CD14-positive monocyte (primary cell): ENCODE measurements around the gene PLA2G15. TPM values are rescaled to one million over a fixed set of nuclear protein-coding genes. Genes with fewer than 3 reads are reported as not detected.

Experiments used
- DNase-seq, 3 donors: peaks; one replicate each; pipeline ENCODE4 v3.0.0-alpha.2; 2011 to 2022
- H2AFZ ChIP-seq: 2 replicates; pipeline ENCODE4 v1.6.0; 2012; ENCODE audit warnings: mild to moderate bottlenecking, low read depth, low read length, inconsistent platforms; ENCODE audit not compliant: insufficient read depth, poor library complexity, severe bottlenecking
- H3K27ac ChIP-seq, 2 donors: 1 replicate in 1 of 2; 2 replicates in 1 of 2; pipeline ENCODE4 v1.5.1; 2012 to 2013; ENCODE audit warnings: low read length in 2 of 2, control low read depth in 1 of 2, inconsistent platforms in 1 of 2, low read depth in 1 of 2, mild to moderate bottlenecking in 1 of 2
- H3K27me3 ChIP-seq, 2 donors: one replicate each; pipeline versions ENCODE4 v1.6.0 to v1.6.1; 2011 to 2013; ENCODE audit warnings: low read length in 2 of 2; ENCODE audit not compliant: control insufficient read depth in 2 of 2, insufficient read depth in 2 of 2
- H3K36me3 ChIP-seq, 2 donors: replicated peaks in 1 of 2; 1 replicate in 1 of 2; 2 replicates in 1 of 2; pipeline versions ENCODE4 v1.5.1 to v1.6.1; 2012 to 2013; ENCODE audit warnings: low read length in 2 of 2, control low read depth in 1 of 2, inconsistent platforms in 1 of 2, mild to moderate bottlenecking in 1 of 2; ENCODE audit not compliant: insufficient read depth in 2 of 2, control insufficient read depth in 1 of 2
- H3K4me1 ChIP-seq, 2 donors: 1 replicate in 1 of 2; 2 replicates in 1 of 2; pipeline versions ENCODE4 v1.5.1 to v1.6.1; 2012 to 2013; ENCODE audit warnings: low read length in 2 of 2, control low read depth in 1 of 2, inconsistent platforms in 1 of 2, mild to moderate bottlenecking in 1 of 2, moderate library complexity in 1 of 2; ENCODE audit not compliant: insufficient read depth in 2 of 2, control insufficient read depth in 1 of 2
- H3K4me2 ChIP-seq: replicated peaks from 2 replicates; pipeline ENCODE3; 2012; ENCODE audit warnings: low read length, moderate library complexity, mild to moderate bottlenecking; ENCODE audit not compliant: poor library complexity, severe bottlenecking; ENCODE audit errors: extremely low read depth
- H3K4me3 ChIP-seq, 3 experiments: fragments of 200-600 bp in 1 of 3; sonication (generic) in 1 of 3; replicated peaks in 1 of 3; 1 replicate in 2 of 3; 2 replicates in 1 of 3; pipeline ENCODE4 v1.5.1; 2011 to 2013; ENCODE audit warnings: low read length in 3 of 3, mild to moderate bottlenecking in 3 of 3, control low read depth in 2 of 3, low read depth in 2 of 3, inconsistent platforms in 1 of 3, moderate library complexity in 1 of 3
- H3K79me2 ChIP-seq: 2 replicates; pipeline ENCODE4 v1.6.0; 2012; ENCODE audit warnings: mild to moderate bottlenecking, control low read depth, inconsistent platforms, low read length, moderate library complexity; ENCODE audit not compliant: insufficient read depth
- H3K9ac ChIP-seq: 2 replicates; pipeline ENCODE4 v1.6.0; 2017; ENCODE audit warnings: low read length, mild to moderate bottlenecking; ENCODE audit not compliant: insufficient read depth, poor library complexity, severe bottlenecking
- H3K9me3 ChIP-seq, 2 donors: replicated peaks in 1 of 2; 1 replicate in 1 of 2; 2 replicates in 1 of 2; pipeline versions ENCODE4 v1.5.1 to v1.6.1; 2012 to 2013; ENCODE audit warnings: low read length in 2 of 2, control low read depth in 1 of 2; ENCODE audit not compliant: control insufficient read depth in 1 of 2, insufficient read depth in 1 of 2
- H4K20me1 ChIP-seq: 2 replicates; pipeline ENCODE4 v1.6.0; 2012; ENCODE audit warnings: mild to moderate bottlenecking, low read length, control low read depth, moderate library complexity; ENCODE audit not compliant: insufficient read depth
- H3K27ac Mint-ChIP-seq, 7 donors: one replicate each; pipeline ENCODE4 v1.8.0; 2020; ENCODE audit warnings: mild to moderate bottlenecking in 7 of 7, mixed read lengths in 7 of 7, moderate library complexity in 6 of 7, inconsistent platforms in 2 of 7
- H3K27me3 Mint-ChIP-seq, 3 donors: one replicate each; pipeline ENCODE4 v1.8.0; 2021 to 2022; ENCODE audit warnings: low read depth in 3 of 3, mild to moderate bottlenecking in 3 of 3, mixed read lengths in 3 of 3, moderate library complexity in 3 of 3, inconsistent platforms in 1 of 3
- H3K36me3 Mint-ChIP-seq, 2 donors: one replicate each; pipeline ENCODE4 v1.8.0; 2020; ENCODE audit warnings: mixed read lengths in 2 of 2, inconsistent platforms in 1 of 2, mild to moderate bottlenecking in 1 of 2
- H3K4me1 Mint-ChIP-seq: one replicate; pipeline ENCODE4 v1.8.0; 2020; ENCODE audit warnings: mild to moderate bottlenecking, mixed read lengths
- H3K4me3 Mint-ChIP-seq, 2 donors: one replicate each; pipeline ENCODE4 v1.8.0; 2020; ENCODE audit warnings: mild to moderate bottlenecking in 2 of 2, mixed read lengths in 2 of 2, moderate library complexity in 1 of 2
- H3K9me3 Mint-ChIP-seq, 7 donors: one replicate each; pipeline ENCODE4 v1.8.0; 2020 to 2022; ENCODE audit warnings: mixed read lengths in 7 of 7, mild to moderate bottlenecking in 6 of 7, moderate library complexity in 6 of 7, inconsistent platforms in 2 of 7
- CTCF ChIP-seq: fragments of 200-600 bp; IDR thresholded peaks from one replicate; pipeline ENCODE4 v1.8.0; 2022; ENCODE audit warnings: antibody characterized with exemption, mild to moderate bottlenecking
- WGBS: methylation state at CpG from one replicate; pipeline ENCODE4 v1.1.5; 2013; ENCODE audit warnings: missing lambda C conversion rate; ENCODE audit not compliant: insufficient coverage; 5-methylcytosine and 5-hydroxymethylcytosine counted together
- intact Hi-C, 2 donors: fragments of 100-400 bp; cut with micrococcal nuclease; formaldehyde crosslinking; loops; one replicate each; pipeline versions ENCODE4 v1.15.0 to v1.15.1; 2023
- polyA plus RNA-seq, 3 donors: library from polyadenylated mRNA; depleted of rRNA in 1 of 3; unstranded in 2 of 3; stranded (reverse) in 1 of 3; fragments of 300-500 nt in 2 of 3; fragments of >200 nt in 1 of 3; fragmentation: Illumina TruSeq in 2 of 3; gene quantifications; 1 replicate in 2 of 3; 2 replicates in 1 of 3; pipeline ENCODE4 v1.2.3, GENCODE V29; 2012 to 2021

PLA2G15 gene
- polyA plus RNA-seq, 3 donors, result 27.8 to 34.8 (median 29.5) TPM

GRCh38 chr16:68276223-68276622, 31.1 kb downstream of the PLA2G15 start:
- Histone ChIP-seq H3K9ac (no peak overlapping the region), H3K27me3 (no peaks in the 10 kb centered on the region), H3K4me1 (no peaks in the 10 kb centered on the region), H3K9me3 (no peaks in the 10 kb centered on the region), H3K36me3 (peaks cover 16 to 57% of the 10 kb centered on the region in 2 donors), H2AFZ (no peak overlapping the region), H3K4me2 (no peak overlapping the region), H3K4me3 (no peak overlapping the region), H3K27ac (no peak overlapping the region), H4K20me1 (peaks cover 32% of the 10 kb centered on the region), H3K79me2 (peaks cover 22% of the 10 kb centered on the region)
- no peak for DNase-seq
- Mint-ChIP-seq H3K36me3 (peaks cover 43 to 68% of the 10 kb centered on the region in 2 donors), H3K4me1 (peaks cover 10% of the 10 kb centered on the region), H3K27me3 (peaks cover 0 to 1% (median 0%) of the 10 kb centered on the region in 3 donors), H3K27ac (no peak overlapping the region), H3K4me3 (no peak overlapping the region), H3K9me3 (no peaks in the 10 kb centered on the region)
- no CpG with 5 or more reads among the region's 3 CpGs for WGBS
- TF ChIP-seq CTCF, result no peak
- intact Hi-C loops, result no loop called here

GRCh38 chr16:68279726-68280558, 34.8 kb downstream of the PLA2G15 start:
- Mint-ChIP-seq H3K27ac (peak overlapping the region in 2 of 7 donors; percentile 68 to 81), H3K36me3 (peaks cover 39 to 58% of the 10 kb centered on the region in 2 donors), H3K9me3 (peaks cover 0 to 2% (median 0%) of the 10 kb centered on the region in 7 donors), H3K27me3 (peaks cover 0 to 1% (median 0%) of the 10 kb centered on the region in 3 donors), H3K4me3 (no peak overlapping the region), H3K4me1 (peaks cover 34% of the 10 kb centered on the region)
- no peak overlapping the region for H3K4me3 ChIP-seq
- peaks cover 14% of the 10 kb centered on the region for H3K79me2 ChIP-seq
- peaks cover 9 to 38% of the 10 kb centered on the region in 2 donors for H3K36me3 ChIP-seq
- H4K20me1 ChIP-seq, result peaks cover 6% of the 10 kb centered on the region
- no peak overlapping the region for H3K27ac ChIP-seq
- H3K4me1 ChIP-seq, result peaks cover 26 to 29% of the 10 kb centered on the region in 2 donors
- no peak for TF ChIP-seq CTCF
- no peak overlapping the region for H2AFZ ChIP-seq
- no peak overlapping the region for H3K9ac ChIP-seq
- H3K9me3 ChIP-seq, result no peaks in the 10 kb centered on the region
- intact Hi-C loops, result no loop called here
- 76% methylated on average over 8 of the region's 13 CpGs for WGBS
- DNase-seq, result no peak
- no peak overlapping the region for H3K4me2 ChIP-seq
- no peaks in the 10 kb centered on the region for H3K27me3 ChIP-seq
